Effector memory CD8-positive, alpha-beta T cell (primary cell): ENCODE measurements around the gene MDH1.
"Not testable (repeated sequence)": the region's sequence is repeated elsewhere in the genome, so short reads cannot be mapped to it uniquely, and the experiment has no call there.

ENCODE experiments used
- ATAC-seq: fragments of 150-1000 bp; cut with Tn5 transposase; replicated peaks from 2 replicates; pipeline ENCODE4 v1.10.0; 2021; ENCODE audit warnings: mild to moderate bottlenecking, moderate library complexity
- DNase-seq, 3 experiments: peaks; one replicate each; pipeline ENCODE4 v3.0.0; 2021
- H3K27ac Mint-ChIP-seq, 2 donors: one replicate each; pipeline ENCODE4 v1.8.0; 2022; ENCODE audit warnings: mild to moderate bottlenecking in 2 of 2, mixed read lengths in 2 of 2, moderate library complexity in 2 of 2
- H3K27me3 Mint-ChIP-seq, 2 donors: one replicate each; pipeline ENCODE4 v1.8.0; 2022; ENCODE audit warnings: mixed read lengths in 2 of 2
- H3K36me3 Mint-ChIP-seq: one replicate; pipeline ENCODE4 v1.8.0; 2022; ENCODE audit warnings: mild to moderate bottlenecking, moderate library complexity, mixed read lengths; ENCODE audit not compliant: insufficient read depth
- H3K4me1 Mint-ChIP-seq, 2 donors: one replicate each; pipeline ENCODE4 v1.8.0; 2022; ENCODE audit warnings: low read depth in 2 of 2, mixed read lengths in 2 of 2
- H3K4me3 Mint-ChIP-seq, 2 donors: one replicate each; pipeline ENCODE4 v1.8.0; 2022; ENCODE audit warnings: mild to moderate bottlenecking in 2 of 2, mixed read lengths in 2 of 2, moderate library complexity in 2 of 2
- H3K9me3 Mint-ChIP-seq, 2 donors: one replicate each; pipeline ENCODE4 v1.8.0; 2022; ENCODE audit warnings: mixed read lengths in 2 of 2

Gene MDH1

DNA sequence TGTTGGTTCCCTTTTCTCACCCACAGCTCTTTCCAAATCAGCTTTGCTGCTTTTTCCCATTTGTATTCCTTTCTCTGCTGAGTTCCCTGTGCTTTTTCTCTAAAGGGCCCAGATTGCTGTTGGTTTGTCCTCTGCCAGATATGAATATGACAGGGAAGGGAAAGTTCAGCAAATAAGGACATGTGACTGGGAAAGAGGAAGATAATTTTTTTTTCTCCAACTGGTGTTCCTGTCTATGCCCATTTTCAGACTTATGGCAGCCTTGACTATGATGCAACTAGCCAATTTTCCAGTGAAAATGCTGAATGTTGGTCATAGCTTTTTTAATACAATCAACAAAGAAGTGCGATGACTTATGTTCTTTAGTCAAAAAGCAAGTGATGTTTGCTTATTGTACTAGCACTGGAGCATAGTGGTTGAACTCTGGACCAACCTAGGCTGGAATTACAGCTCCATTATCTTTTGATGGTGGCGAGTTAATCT is 7.7 kb downstream of the MDH1 start:
- H3K27me3 Mint-ChIP-seq, result no peaks in the 10 kb centered on the region

DNA sequence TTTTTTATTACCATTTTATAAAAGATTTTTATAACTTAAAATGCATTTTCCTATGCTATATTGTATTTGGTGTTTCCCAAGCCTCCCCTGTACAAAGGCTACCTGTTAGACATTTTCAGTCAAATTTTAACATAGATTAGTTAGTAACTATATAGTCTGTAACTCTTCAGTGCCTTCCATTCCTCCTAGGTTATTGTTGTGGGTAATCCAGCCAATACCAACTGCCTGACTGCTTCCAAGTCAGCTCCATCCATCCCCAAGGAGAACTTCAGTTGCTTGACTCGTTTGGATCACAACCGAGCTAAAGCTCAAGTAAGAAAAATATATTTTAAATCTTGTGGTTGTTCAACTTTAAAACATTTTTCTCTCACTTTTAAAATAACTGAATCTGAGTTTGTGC is 10.2 kb downstream of the MDH1 start:
- ATAC-seq (no peak), DNase-seq (no peak)
- Mint-ChIP-seq H3K27me3 (no peaks in the 10 kb centered on the region), H3K36me3 (peaks cover 56% of the 10 kb centered on the region), H3K4me1 (peaks cover 0 to 9% of the 10 kb centered on the region in 2 donors), H3K27ac (no peak overlapping the region), H3K9me3 (no peaks in the 10 kb centered on the region), H3K4me3 (no peak overlapping the region)

More for the DNA sequence above, 7.7 kb downstream of the MDH1 start:
- no peak overlapping the region for H3K27ac Mint-ChIP-seq
- no peak for DNase-seq
- no peak for ATAC-seq
- peaks cover under 1 to 15% of the 10 kb centered on the region in 2 donors for H3K4me1 Mint-ChIP-seq
- H3K36me3 Mint-ChIP-seq, result peaks cover 49% of the 10 kb centered on the region
- H3K9me3 Mint-ChIP-seq, result no peaks in the 10 kb centered on the region
- no peak overlapping the region for H3K4me3 Mint-ChIP-seq

DNA sequence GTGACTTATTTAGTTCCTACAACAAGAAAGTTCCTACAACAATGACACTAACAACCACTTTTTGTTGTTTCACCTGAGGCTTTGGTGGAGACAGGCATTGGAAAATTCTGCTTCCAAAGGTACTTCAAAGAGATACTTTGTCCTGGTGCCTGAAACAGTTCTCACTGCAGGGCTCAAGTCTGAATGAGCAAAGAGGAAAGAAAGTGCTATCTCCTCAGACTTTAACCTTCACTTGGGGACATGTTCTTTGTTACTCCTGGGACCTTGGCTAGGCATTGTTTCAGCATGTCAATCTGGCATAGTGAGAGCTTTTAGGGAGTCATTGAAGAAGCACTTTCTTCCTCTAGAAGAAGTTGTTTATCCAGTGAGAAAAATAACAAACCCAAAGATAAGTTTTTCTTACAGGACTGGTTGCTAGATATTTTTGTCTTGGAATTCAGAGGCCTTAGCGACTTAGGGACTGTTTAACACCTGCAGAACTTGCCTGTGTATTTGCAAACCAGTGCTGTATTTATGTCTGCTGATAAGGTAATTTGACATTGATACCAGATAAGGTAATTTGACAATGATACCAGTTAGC is 12.2 kb downstream of the MDH1 start:
- no peak for ATAC-seq
- no peak for DNase-seq
- no peaks in the 10 kb centered on the region for H3K9me3 Mint-ChIP-seq
- no peak overlapping the region for H3K4me3 Mint-ChIP-seq
- peaks cover 68% of the 10 kb centered on the region for H3K36me3 Mint-ChIP-seq
- H3K4me1 Mint-ChIP-seq, result peaks cover 0 to 3% of the 10 kb centered on the region in 2 donors
- no peak overlapping the region for H3K27ac Mint-ChIP-seq
- H3K27me3 Mint-ChIP-seq, result no peaks in the 10 kb centered on the region

DNA sequence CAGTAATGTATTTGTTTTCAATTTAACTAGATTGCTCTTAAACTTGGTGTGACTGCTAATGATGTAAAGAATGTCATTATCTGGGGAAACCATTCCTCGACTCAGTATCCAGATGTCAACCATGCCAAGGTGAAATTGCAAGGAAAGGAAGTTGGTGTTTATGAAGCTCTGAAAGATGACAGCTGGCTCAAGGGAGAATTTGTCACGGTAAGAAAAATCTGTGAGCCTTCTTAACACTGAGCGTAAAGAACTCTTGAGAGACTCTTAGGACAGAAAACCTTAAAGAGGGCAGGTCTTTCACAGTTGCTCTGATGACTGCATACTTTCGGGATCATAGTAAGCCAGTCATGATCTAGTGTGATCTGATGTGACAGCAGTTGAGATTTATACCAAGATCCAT is 15.9 kb downstream of the MDH1 start:
- Mint-ChIP-seq H3K36me3 (peaks cover 66% of the 10 kb centered on the region), H3K9me3 (no peaks in the 10 kb centered on the region), H3K27me3 (no peaks in the 10 kb centered on the region), H3K27ac (no peak overlapping the region), H3K4me1 (no peaks in the 10 kb centered on the region), H3K4me3 (no peak overlapping the region)
- DNase-seq, result no peak
- ATAC-seq, result no peak

DNA sequence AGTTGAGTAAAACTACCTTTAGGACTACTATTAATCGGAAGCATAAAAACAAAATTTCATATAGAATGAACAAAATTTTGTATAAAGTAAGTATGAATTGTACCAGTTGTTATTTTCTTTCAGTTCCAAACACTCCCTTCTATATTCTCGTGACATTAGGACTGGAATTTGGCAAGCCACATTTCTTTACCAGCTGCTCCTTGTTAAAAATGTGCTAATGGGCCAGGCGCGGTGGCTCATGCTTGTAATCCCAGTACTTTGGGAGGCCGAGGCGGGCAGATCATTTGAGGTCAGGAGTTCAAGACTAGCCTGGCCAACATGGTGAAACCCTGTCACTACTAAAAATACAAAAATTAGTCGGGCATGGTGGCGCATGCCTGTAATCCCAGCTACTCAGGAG is 20.1 kb downstream of the MDH1 start:
- peaks cover 5 to 11% of the 10 kb centered on the region in 2 donors for H3K27me3 Mint-ChIP-seq
- not testable (repeated sequence) for H3K4me3 Mint-ChIP-seq, DNase-seq, H3K9me3 Mint-ChIP-seq, H3K4me1 Mint-ChIP-seq, H3K27ac Mint-ChIP-seq, ATAC-seq
- peaks cover 36% of the 10 kb centered on the region for H3K36me3 Mint-ChIP-seq

DNA sequence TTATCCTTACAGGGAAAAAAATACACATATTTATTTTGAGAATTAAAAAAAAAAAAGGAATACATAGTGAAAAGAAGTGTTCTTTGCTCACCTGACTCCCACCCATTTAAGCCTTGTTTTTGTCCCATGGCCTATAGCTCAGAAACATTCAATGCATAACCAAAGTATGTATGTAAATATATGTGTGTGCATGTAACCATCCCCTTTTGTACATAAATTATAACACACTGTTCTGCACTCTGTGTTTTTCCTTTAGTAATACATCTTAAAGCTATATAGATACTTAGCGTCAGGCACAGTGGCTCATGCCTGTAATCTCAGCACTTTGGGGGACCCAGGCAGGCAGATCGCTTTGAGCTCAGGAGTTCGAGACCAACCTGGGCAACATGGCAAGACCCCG is 21.8 kb downstream of the MDH1 start:
- peaks cover 19 to 28% of the 10 kb centered on the region in 2 donors for H3K27me3 Mint-ChIP-seq
- no peak overlapping the region for H3K27ac Mint-ChIP-seq
- H3K4me3 Mint-ChIP-seq, result no peak overlapping the region
- no peaks in the 10 kb centered on the region for H3K9me3 Mint-ChIP-seq
- ATAC-seq (no peak), DNase-seq (no peak)
- no peaks in the 10 kb centered on the region for H3K4me1 Mint-ChIP-seq
- H3K36me3 Mint-ChIP-seq, result peaks cover 22% of the 10 kb centered on the region

DNA sequence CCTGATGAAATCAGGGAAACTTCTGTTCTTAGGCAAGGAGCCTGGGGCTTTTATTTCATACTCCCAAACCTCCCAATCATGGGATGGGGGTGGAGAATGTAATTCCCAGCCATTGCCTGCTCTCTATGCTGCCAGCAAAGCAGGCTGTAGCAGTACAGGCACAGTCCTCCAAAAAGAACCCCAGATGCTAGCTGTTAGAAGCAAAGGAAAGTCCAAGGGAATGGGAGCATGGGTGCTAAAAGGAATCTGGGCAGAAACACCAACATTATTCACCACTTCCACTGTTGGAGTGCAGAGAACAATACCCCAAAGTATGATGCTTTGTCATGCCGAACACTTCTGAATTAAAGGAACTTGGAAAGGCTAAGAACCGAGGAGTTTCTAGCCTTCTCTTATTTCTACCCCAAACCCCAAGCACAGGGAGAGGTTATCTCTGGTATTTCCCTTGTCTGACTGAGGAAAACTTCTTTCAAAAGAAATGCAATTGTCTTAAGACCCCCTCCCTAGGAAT is 24.7 kb downstream of the MDH1 start:
- no peaks in the 10 kb centered on the region for H3K9me3 Mint-ChIP-seq
- H3K27ac Mint-ChIP-seq, result no peak overlapping the region
- no peaks in the 10 kb centered on the region for H3K36me3 Mint-ChIP-seq
- H3K4me3 Mint-ChIP-seq, result no peak overlapping the region
- ATAC-seq (no peak), DNase-seq (no peak)
- peaks cover 26 to 40% of the 10 kb centered on the region in 2 donors for H3K27me3 Mint-ChIP-seq
- H3K4me1 Mint-ChIP-seq, result no peaks in the 10 kb centered on the region

DNA sequence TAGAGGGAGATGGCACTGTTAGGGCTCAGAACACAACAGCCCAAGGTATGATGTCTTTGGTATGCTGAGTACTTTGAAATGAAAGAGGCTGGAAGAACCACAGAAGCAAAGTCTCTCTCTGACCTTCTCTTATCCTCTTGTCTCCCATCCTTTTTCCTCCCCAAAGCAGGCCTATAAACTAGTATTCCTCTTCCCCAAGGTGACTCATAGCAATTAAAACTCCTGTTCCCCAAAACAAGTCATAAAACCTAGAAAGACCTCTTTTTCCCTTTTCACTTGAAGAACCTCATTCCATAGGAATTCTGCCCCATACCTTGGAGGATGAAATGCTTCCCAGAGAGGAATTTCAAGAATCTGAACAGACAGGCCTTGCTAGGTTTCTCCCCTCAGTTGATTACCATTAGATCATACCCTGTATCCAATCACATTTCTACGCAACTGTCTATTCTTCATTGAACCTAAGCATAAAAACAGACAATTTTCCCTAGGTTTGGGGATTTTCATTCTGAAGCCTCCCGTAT is 25.7 kb downstream of the MDH1 start:
- H3K4me1 Mint-ChIP-seq, result no peaks in the 10 kb centered on the region
- no peak overlapping the region for H3K27ac Mint-ChIP-seq
- H3K9me3 Mint-ChIP-seq, result no peaks in the 10 kb centered on the region
- no peak overlapping the region for H3K4me3 Mint-ChIP-seq
- H3K36me3 Mint-ChIP-seq, result no peaks in the 10 kb centered on the region
- ATAC-seq (no peak), DNase-seq (no peak)
- H3K27me3 Mint-ChIP-seq, result peaks cover 32 to 50% of the 10 kb centered on the region in 2 donors

DNA sequence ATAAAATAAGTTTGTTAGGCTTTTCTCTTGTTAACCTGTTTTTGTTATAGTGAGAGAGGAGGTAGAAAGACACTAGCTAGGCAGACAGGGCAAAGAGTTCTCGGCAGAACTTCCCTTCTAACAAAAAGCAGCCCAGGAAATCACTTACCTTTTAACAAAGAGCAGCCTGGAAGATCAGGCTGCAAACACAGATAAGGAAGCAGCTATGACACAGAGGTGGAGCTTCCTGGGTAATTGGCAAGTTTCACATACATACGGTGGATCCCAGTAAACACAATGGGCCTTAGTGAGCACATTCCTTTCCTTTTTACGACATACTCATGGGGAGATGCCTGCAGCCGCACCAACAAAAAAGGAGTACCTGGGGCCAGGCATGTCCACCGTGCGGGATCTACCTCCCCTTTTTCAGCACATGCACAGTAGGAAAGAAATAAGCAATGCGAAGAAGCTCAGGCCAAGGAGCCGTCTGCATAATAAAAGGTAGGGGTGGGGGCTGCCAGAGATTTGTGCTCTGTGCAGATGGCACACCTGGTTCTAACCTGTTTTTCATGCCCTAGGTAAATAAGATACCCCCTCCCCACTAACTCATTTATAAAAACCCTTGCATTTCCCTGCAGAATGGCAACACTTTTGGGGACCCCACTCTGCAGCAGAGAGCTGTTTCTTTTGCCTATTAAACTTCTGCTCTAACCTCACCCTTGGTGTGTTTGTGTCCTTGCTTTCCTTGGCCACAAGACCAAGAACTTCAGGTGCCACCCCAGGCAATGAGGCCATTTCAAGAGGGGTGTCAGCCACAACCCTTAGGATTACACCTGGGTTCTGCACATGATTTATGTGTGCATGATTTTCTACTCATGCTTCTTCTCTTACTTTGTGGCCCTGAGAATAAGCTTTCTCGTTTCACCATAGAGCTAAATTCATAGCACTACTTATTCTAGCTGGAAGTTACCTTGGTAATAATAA is 26.5 kb downstream of the MDH1 start:
- no peak overlapping the region for H3K4me3 Mint-ChIP-seq
- H3K27ac Mint-ChIP-seq, result no peak overlapping the region
- H3K27me3 Mint-ChIP-seq, result peaks cover 37 to 55% of the 10 kb centered on the region in 2 donors
- ATAC-seq, result no peak
- H3K4me1 Mint-ChIP-seq, result no peaks in the 10 kb centered on the region
- no peaks in the 10 kb centered on the region for H3K9me3 Mint-ChIP-seq
- no peaks in the 10 kb centered on the region for H3K36me3 Mint-ChIP-seq
- no peak for DNase-seq

DNA sequence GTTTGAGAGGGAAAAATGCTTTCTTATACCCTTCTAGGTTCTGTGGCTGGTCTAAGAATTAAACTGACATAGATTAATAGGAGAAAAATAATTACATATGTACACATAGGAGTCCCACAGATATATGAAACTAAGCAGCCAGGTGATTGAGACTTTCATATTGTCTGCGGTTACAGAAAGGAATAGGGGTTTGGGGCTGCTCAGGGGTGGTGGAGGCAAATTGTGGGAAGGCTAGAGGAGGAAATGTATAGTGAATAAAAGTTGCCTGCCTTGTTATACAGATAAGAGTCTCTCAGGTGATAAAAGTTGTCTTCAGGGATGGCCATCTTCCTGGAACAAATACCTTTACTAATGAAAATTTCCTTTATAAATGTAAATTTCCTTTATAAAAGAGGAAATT is 28.6 kb downstream of the MDH1 start:
- H3K4me1 Mint-ChIP-seq, result no peaks in the 10 kb centered on the region
- DNase-seq (no peak), ATAC-seq (no peak)
- peaks cover 49 to 73% of the 10 kb centered on the region in 2 donors for H3K27me3 Mint-ChIP-seq
- H3K27ac Mint-ChIP-seq, result no peak overlapping the region
- no peaks in the 10 kb centered on the region for H3K36me3 Mint-ChIP-seq
- no peaks in the 10 kb centered on the region for H3K9me3 Mint-ChIP-seq
- no peak overlapping the region for H3K4me3 Mint-ChIP-seq

DNA sequence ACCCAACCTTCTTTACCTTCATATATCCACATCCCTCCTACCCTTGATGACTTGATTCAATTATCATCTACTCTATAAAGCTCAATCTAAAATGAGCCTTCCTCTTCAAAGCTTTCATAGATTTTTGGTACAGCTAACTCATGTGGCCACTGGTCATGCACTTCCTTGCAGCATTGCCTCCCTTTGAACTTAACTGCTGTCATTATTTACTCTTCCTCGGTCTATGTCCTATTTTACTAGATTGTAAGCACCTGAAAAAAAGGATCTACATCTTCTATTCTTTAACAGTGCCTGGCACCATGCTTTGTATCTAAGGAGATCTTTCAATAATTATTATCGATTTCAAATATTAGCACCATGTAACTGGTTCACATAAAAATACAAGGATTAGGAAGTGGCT is 30.6 kb downstream of the MDH1 start:
- Mint-ChIP-seq H3K27ac (no peak overlapping the region), H3K9me3 (no peaks in the 10 kb centered on the region), H3K36me3 (no peaks in the 10 kb centered on the region), H3K27me3 (peaks cover 54 to 74% of the 10 kb centered on the region in 2 donors), H3K4me3 (no peak overlapping the region), H3K4me1 (no peaks in the 10 kb centered on the region)
- ATAC-seq, result no peak
- no peak for DNase-seq

DNA sequence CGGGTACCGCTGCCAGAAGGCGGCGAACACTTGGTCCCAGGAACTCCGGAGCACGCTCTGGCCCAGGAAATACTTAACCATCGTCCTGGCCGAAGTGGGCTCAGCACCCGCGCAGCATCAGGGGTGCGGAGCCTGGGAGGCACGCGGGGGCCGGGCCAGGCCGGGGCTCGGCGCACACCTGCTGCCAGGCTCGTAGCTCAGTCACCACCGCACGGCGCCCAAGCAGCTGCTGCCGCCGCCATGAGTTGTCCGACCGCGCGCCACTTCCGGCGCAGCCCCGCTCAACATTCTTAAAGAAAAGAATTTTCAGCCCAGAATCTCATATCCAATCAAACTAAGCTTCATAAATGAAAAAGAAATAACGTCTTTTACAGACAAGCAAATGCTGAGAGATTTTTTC is 34.0 kb downstream of the MDH1 start:
- H3K9me3 Mint-ChIP-seq, result no peaks in the 10 kb centered on the region
- H3K27ac Mint-ChIP-seq, result no peak overlapping the region
- DNase-seq (no peak), ATAC-seq (no peak)
- H3K4me1 Mint-ChIP-seq, result no peaks in the 10 kb centered on the region
- peaks cover 59 to 70% of the 10 kb centered on the region in 2 donors for H3K27me3 Mint-ChIP-seq
- H3K4me3 Mint-ChIP-seq, result no peak overlapping the region
- no peaks in the 10 kb centered on the region for H3K36me3 Mint-ChIP-seq

DNA sequence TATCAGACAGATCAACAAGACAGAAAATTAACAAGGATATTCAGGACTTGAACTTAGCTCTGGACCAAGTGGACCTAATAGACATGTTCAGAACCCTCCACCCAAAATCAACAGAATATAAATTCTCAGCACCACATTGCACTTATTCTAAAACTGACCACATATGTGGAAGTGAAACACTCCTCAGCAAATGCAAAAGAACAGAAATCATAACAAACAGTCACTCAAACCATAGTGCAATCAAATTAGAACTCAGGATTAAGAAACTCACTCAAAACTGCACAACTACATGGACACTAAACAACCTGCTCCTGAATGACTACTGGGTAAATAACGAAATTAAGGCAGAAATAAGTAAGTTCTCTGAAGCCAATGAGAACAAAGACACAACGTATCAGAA is 35.0 kb downstream of the MDH1 start:
- H3K9me3 Mint-ChIP-seq, DNase-seq, H3K4me3 Mint-ChIP-seq, H3K4me1 Mint-ChIP-seq, ATAC-seq, H3K36me3 Mint-ChIP-seq, H3K27ac Mint-ChIP-seq: not testable (repeated sequence)
- H3K27me3 Mint-ChIP-seq, result peaks cover 59 to 62% of the 10 kb centered on the region in 2 donors
